HG03432 (cell line): Measurements from ENCODE around the gene COMMD1.
A peak's percentile ranks its signal among the peaks of the same experiment; 100 is the strongest.
"Not testable (repeated sequence)": the region's sequence is repeated elsewhere in the genome, so short reads cannot be mapped to it uniquely, and the experiment has no call there.

Experiments used
- ATAC-seq: cut with Tn5 transposase; IDR thresholded peaks from one replicate; pipeline ENCODE4 v1.9.1; 2021; ENCODE audit warnings: mild to moderate bottlenecking, moderate library complexity; ENCODE audit not compliant: unreplicated experiment

Gene COMMD1

GRCh38 chr2:61962095-61962984 is 56.9 kb downstream of the COMMD1 start:
- ATAC-seq, result no peak

GRCh38 chr2:61966087-61966727 is 60.7 kb downstream of the COMMD1 start:
- no peak for ATAC-seq

GRCh38 chr2:61967262-61967661 is 61.8 kb downstream of the COMMD1 start:
- no peak for ATAC-seq

GRCh38 chr2:61969376-61969775 is 63.9 kb downstream of the COMMD1 start:
- ATAC-seq, result no peak

- ATAC-seq, result no peak
Observed at GRCh38 chr2:61970807-61971556, 65.5 kb downstream of the COMMD1 start.

GRCh38 chr2:61978522-61978921 is 73.0 kb downstream of the COMMD1 start:
- ATAC-seq, result no peak

- no peak for ATAC-seq
Observed at GRCh38 chr2:61980758-61981157, 75.3 kb downstream of the COMMD1 start.

GRCh38 chr2:61984682-61985081 is 79.2 kb downstream of the COMMD1 start:
- no peak for ATAC-seq

GRCh38 chr2:61988462-61989366 is 83.2 kb downstream of the COMMD1 start:
- ATAC-seq, result no peak

GRCh38 chr2:61993422-61994024 is 88.0 kb downstream of the COMMD1 start:
- peak; percentile 52 for ATAC-seq

- no peak for ATAC-seq
Observed at GRCh38 chr2:61994531-61994930, 89.1 kb downstream of the COMMD1 start.

- ATAC-seq, result no peak
Observed at GRCh38 chr2:61995065-61995464, 89.6 kb downstream of the COMMD1 start.

- ATAC-seq, result peak; percentile 85
Observed at GRCh38 chr2:61995515-61995914, 90.0 kb downstream of the COMMD1 start.

- ATAC-seq, result no peak
Observed at GRCh38 chr2:61998426-61998825, 93.0 kb downstream of the COMMD1 start.

GRCh38 chr2:62000538-62000937 is 95.1 kb downstream of the COMMD1 start:
- no peak for ATAC-seq

- ATAC-seq, result no peak
Observed at GRCh38 chr2:62001431-62001830, 96.0 kb downstream of the COMMD1 start.

- not testable (repeated sequence) for ATAC-seq
Observed at GRCh38 chr2:62004428-62004827, 99.0 kb downstream of the COMMD1 start.

GRCh38 chr2:62007555-62007954 is 102.1 kb downstream of the COMMD1 start:
- no peak for ATAC-seq

- ATAC-seq, result no peak
Observed at GRCh38 chr2:62010632-62011256, 105.3 kb downstream of the COMMD1 start.

- ATAC-seq, result no peak
Observed at GRCh38 chr2:62013641-62014040, 108.2 kb downstream of the COMMD1 start.
